PC-3 (cell line): ENCODE results near the gene LRRC49.

Experiments used
- CTCF ChIP-seq: fragments of 300-600 bp; sonication (generic); conservative IDR thresholded peaks from 2 replicates; pipeline ENCODE4 v1.5.1; 2017; ENCODE audit warnings: antibody characterized with exemption, low read depth, mild to moderate bottlenecking, low read length
- EZH2 ChIP-seq: fragments of 300-600 bp; sonication (generic); IDR thresholded peaks from one replicate; pipeline ENCODE4 v1.6.1; 2017; ENCODE audit warnings: antibody characterized with exemption, mild to moderate bottlenecking, low read length; ENCODE audit not compliant: unreplicated experiment
- EZH2phosphoT487 ChIP-seq: fragments of 300-600 bp; sonication (generic); IDR thresholded peaks from 2 replicates; pipeline ENCODE4 v1.6.1; 2018; ENCODE audit warnings: mild to moderate bottlenecking, antibody characterized with exemption, low read length, borderline replicate concordance

DNA sequence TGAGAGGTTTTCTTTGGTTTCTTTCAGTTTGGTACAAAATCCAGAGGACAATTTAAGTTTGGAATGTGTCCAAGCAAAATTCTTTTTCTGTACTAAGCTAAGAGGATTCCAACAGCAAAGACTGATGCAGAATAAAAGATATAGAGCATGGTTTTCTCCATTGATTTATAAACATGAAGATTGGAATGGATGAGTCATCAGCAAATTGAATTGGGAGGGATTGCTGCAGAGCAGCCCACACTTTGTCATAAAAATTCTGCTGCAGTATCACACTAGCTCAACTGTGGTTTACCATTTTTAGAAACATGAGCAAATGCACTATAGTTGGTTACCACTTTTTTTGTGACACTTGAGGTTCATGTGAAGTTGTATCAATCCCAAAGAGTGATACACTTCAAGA is 22.6 kb upstream of the LRRC49 start:
- TF ChIP-seq EZH2 (no peak), CTCF (no peak), EZH2phosphoT487 (no peak)
